Renal pelvis (tissue), 4 donors: ENCODE data around the gene GCNT1. TPM values are rescaled to one million over a fixed set of nuclear protein-coding genes. Genes with fewer than 3 reads are reported as not detected.
"Not testable (repeated sequence)": the region's sequence is repeated elsewhere in the genome, so short reads cannot be mapped to it uniquely, and the experiment has no call there.

ENCODE experiments used
- DNase-seq: peaks from one replicate; pipeline ENCODE4 v3.0.0-alpha.2; 2013
- polyA plus RNA-seq, 3 donors: library from polyadenylated mRNA; unstranded; fragments of 120-200 nt; gene quantifications; one replicate each; pipeline ENCODE4 v1.2.1, GENCODE V29; 2013; ENCODE audit not compliant: insufficient read length in 3 of 3

GCNT1 gene
- polyA plus RNA-seq, 3 donors = 3.7 to 5.6 (median 4.5) TPM

DNA sequence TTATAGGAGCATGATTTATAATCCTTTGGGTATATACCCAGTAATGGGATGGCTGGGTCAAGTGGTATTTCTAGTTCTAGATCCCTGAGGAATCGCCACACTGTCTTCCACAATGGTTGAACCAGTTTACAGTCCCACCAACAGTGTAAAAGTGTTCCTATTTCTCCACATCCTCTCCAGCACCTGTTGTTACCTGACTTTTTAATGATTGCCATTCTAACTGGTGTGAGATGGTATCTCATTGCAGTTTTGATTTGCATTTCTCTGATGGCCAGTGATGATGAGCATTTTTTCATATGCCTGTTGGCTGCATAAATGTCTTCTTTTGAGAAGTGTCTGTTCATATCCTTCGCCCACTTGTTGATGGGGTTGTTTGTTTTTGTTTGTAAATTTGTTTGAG lies 20.4 kb downstream of the GCNT1 start:
- not testable (repeated sequence) for DNase-seq

DNA sequence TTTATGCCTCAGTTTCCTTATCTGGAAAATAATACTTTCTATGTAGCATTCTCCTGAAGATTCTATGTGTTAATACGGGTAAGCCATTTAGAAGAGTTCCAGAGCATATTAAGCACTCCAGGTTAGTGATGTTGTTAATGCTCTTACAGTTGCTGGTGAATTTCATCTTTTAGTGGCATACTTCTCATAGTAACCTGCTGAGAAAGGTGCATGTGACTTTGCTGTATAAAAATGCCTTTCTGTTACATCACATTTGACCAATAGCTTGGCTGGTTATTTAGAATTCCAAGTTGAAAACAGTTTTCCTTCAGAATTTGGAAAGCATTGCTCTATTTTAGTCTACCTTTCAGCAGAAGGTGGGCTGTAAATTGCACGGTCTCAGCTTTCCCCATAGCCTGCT lies 27.2 kb downstream of the GCNT1 start:
- no peak for DNase-seq

DNA sequence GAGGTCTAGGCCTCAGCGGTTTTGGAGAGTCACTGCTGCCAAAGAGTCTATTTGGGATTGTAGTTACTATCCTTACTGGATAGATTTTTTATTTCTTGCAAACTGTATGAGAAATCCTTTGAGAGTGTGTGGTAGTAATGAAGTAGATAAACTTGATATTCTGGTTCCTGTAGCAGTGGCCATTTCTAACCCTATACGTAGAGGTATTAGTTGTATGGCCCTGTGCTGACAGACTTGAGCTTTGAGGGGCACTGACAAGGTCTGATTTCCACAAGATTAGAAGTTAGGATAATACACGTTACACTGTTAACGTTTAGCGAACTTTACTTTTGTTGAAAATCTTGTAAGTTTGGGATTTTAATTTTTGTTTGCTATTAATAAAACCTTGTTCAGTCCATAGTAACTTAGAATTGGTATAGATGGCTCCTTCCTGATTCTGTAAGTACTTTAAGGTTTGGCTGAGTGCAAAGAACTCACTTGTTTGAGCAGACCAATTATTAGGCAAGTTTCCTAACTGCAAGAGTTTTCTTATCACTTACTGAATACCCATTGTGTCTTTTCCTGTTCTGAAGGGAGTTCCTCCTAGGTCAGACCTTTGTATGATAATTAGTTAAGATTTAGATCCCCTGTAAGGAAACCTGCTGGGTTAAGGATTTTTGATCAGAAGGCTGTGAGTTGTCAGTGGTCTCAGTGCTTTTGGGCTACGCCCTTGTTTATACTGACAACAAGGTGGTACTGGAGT lies 31.4 kb downstream of the GCNT1 start:
- no peak for DNase-seq

DNA sequence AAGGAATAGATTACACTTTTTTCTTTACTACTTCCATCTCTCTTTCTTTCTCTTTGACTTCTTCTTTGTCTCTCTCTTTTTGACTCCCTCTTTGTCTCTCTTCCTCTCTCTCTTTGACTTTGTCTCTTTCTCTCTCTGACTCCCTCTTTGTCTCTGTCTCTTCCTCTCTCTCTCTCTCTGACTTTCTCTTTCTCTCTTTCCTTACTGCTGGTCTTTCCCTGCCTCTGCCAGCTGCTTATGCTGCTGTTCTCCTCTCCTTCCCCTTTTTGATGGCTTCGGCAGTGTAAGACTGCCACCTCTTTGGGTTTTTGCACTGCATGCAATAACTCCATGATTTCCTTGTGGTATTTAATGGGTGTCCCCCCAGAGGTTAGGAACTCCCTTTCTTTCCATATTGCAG lies 32.1 kb downstream of the GCNT1 start:
- DNase-seq = not testable (repeated sequence)

DNA sequence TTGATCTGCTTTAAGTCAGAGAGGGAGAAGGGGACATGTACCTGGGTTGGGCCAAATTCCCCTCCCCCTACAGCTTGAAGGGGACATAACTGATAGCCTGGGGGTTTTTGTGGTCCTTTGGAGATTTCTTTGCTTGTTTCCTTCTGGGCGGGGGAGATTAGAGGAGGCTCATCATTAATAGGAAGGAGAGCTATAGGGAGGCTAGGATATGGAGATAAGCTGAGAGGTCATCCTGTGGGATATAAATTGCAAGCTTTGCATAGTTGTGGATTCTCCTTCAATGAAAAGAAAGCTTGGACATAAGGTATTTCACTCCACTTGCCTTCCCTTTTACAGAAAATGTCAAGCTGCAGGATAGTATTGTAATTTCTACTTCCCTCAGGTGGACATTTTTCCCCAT lies 34.5 kb downstream of the GCNT1 start:
- not testable (repeated sequence) for DNase-seq

DNA sequence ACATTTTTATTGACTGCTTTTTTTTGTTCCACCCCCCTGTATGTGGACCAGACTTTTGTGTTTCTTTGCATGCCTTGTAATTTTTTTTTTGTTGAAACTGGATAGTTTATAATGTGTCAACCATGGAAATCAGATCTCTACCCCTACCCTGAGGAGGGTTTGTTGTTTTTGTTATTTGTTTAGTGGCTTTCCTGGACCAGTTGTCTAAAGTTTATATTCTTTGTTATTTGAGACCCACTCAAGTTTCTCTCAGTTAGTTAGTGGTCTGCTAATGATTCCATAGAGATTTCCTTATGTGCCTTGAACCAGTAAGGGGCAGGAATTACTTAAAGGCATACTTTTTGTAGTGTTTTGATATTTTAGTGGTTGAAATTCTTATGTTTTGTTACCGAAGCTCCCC lies 41.1 kb downstream of the GCNT1 start:
- no peak for DNase-seq

DNA sequence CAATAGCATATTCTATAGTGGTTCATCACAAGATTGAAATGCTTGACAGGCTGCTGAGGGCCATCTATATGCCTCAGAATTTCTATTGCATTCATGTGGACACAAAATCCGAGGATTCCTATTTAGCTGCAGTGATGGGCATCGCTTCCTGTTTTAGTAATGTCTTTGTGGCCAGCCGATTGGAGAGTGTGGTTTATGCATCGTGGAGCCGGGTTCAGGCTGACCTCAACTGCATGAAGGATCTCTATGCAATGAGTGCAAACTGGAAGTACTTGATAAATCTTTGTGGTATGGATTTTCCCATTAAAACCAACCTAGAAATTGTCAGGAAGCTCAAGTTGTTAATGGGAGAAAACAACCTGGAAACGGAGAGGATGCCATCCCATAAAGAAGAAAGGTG lies 43.8 kb downstream of the GCNT1 start:
- no peak for DNase-seq

DNA sequence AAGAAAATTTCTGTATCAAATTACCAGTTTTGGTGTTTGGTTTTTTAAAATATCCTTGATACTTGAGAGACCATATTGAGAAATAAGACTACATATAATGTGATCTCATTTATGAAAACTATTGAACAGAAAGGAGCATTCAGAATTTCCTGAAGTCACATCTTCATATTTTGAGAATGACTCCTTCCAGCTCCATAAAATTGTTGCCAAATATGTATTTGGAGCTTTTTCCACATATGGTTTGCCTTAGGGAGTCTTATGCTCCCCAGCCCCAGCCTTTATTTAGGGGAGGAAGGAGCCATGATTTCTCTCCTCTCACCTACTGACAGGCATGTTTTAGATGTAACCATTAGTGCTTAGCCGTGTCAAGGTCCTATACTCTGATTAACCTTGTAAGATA lies 51.1 kb downstream of the GCNT1 start:
- no peak for DNase-seq

DNA sequence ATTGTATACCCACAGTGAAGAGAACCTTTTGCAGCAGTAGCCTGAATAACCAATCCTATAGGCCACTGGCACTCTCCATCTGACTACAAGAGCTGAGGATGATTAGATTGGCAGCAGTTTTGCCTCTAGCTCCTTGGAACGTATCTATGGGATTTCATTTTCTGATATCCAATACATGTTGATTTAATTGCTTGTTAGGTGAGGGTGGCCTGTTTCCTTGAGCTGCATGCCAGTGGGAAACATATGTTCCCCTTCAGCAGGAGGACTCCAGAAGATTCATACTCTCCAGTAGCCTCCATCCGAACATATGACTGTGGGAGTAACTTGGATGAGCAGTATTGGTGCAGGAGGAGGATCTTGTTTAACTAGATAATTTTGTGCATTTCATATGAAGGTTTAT lies 51.5 kb downstream of the GCNT1 start:
- no peak for DNase-seq

DNA sequence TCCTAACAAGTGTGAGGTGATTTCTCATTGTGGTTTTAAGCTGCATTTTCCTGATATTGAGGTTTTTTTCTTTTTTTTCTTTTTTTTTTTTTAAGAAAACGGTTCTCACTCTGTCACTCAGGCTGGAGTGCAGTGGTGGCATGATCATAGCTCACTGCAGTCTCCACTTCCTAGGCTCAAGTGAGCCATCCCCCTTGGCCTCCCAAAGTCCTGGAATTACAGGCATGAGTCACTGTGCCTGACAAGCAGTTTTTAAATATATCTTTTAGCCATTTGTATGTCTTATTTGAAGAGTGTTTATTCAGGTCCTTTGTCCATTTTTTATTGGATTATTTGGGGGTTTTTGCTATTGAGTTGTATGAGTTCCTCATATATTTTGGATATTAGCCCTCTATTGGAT lies 53.8 kb downstream of the GCNT1 start:
- no peak for DNase-seq

DNA sequence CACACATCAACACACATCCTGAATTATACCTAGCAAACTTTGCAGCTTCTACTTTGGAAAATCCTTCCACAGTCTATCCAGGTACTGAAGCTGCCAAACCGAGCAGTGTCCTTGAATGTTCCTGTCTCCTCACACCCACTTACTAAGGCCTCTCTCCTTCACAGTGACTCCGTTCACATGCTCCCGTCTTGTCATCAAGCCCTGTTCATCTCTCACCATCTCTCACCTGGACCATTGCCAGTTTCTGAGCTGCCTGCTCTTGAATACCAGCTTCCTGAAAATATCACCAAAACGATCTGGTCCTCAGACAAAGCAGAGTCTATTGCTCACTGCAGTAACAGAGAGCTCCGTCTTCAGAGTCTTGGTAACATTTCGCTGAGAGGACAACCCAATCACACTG lies 57.4 kb downstream of the GCNT1 start:
- DNase-seq = no peak

DNA sequence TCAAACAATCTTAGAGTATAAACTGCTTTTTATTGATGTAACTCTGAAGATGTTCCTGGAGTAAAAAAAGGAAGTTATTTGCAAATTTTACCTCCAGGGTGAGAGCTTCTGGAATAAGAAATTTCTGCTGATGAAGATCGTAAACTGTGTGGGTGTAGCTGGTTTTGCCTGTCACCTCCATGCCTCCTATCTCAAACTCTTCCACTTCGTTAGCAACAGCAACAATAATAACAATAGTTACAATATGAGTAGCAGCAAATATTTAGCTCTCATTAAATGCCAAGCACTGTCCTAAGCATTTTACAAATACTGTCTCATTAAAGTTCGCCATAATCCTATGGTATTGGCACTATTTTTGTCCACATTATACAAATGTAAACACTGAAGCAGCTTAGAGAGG lies 57.9 kb downstream of the GCNT1 start:
- DNase-seq = no peak

DNA sequence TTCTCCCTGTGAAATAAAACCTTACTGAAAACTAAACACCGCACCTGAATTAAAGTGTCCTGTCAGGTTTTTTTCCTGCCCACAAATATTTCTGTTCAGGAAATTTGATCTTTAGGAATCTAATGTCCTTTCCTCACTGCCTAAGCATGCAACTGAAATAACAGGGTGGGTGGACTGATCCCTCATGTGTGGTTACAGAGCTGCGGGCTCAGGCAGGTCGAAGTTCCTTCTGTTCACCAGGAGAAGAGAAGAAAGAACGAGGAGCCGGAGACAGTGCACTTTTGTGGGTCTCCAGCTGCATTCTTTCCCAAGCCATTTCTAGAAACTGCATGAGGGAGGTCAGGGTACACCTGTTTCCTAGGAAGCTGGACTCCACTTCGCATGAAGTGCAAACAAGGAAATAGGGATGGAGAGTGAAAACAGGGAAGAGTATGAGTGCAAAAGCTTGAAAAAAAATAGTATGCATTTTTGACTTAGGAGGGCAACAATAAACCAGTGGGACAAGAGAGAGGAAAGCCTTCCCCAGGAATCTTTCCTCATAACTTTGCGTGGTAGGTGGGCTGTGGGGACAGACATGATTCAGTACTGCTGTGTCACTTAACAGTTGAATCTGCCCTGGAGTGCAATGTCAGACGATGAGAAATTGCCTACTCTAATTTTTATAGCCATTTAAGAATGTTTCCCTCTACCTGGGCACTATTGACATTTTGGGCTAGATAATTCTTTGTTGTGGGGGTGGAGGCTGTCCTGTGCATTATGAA lies 60.3 kb downstream of the GCNT1 start:
- no peak for DNase-seq

DNA sequence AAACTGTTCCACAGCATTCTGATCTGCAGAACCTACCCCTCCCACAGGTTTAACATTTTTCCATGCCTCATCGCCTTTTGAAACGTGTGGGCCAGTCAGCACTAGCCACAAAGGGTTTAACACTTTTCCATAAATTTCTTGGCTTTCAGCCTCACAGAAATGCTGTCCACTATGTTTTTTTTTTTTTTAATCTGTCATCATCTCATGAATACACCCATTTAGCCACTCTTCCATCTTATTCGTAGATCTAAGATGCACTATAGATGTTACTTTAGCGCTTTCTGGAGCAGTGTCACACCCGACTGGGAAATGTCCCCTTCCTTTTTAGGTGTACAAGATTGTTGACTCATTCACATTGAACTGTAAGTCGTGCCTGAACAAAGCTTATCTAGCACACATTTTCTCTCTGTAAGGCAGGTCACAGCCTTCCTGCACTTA lies 62.3 kb downstream of the GCNT1 start:
- no peak for DNase-seq

DNA sequence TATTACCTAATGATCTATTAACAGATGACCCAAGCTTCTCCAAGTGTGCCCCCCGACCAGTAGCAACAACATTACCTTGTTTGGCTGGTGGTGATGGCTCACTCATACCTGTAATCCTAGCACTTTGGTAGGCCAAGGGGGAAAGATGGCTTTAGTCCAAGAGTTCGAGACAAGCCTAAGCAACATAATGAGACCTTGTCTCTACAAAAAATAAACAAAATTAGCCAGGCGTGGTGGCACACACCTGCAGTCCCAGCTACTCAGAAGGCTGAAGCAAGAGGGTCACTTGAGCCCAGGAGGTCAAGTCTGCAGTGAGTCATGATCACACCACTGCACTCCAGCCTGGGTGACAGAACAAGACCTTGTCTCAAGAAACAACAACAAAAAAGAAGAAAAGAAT lies 62.9 kb downstream of the GCNT1 start:
- no peak for DNase-seq

DNA sequence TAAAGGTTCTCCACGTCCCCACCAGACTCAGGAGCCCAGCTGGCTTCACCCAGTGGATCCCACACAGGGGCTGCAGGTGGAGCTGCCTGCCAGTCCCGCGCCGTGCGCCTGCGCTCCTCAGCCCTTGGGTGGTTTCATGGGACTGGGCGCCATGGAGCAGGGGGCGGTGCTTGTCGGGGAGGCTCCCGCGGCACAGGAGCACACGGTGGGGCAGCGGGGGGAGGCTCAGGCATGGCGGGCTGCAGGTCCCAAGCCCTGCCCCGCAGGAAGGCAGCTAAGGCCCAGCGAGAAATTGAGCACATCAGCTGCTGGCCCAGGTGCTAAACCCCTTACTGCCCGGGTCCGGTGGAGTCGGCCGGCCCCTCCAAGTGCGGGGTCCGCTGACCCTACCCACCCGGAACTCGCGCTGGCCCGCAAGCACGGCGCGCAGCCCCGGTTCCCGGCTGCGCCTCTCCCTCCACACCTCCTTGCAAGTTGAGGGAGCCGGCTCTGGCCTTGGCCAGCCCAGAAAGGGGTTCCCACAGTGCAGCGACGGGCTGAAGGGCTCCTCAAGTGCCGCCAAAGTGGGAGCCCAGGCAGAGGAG lies 64.7 kb downstream of the GCNT1 start:
- DNase-seq = not testable (repeated sequence)

DNA sequence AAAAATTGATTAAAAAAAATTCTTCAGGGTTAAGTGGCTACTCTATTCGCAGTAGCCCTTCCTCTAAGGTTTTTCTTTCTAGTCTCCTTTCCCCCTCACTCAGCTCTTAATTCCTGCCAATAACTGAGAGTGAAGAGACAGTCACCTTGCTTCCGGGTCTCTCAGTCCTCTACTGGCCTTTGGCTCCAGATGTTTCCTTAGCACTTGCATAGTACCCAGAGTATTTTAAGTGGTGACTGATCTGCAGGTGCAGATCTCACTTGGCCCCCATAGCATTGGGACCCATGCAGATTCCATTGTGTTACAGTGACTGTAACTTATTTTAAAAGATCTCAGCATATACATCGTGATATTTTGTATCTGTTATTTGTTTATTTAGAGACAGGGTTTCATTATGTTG lies 66.2 kb downstream of the GCNT1 start:
- DNase-seq = no peak

DNA sequence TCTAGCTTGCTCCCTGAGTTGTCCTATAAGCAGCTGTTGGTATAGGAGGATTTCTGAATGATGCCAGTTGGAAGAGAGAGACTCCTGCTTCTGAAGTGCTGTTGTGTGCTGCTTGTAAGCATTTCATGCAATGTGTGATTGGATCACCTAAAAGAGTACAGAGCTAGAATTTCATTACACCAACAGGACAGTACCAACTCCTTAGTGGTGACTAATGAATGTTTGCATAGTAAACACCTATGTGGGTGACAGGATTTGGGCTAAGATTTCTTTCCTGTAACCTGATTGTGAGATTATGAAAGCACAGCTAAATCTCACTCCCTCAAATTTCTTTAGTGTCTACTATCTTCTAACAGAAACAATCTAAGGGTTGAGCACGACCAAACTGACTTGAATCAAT lies 67.0 kb downstream of the GCNT1 start:
- DNase-seq = no peak

DNA sequence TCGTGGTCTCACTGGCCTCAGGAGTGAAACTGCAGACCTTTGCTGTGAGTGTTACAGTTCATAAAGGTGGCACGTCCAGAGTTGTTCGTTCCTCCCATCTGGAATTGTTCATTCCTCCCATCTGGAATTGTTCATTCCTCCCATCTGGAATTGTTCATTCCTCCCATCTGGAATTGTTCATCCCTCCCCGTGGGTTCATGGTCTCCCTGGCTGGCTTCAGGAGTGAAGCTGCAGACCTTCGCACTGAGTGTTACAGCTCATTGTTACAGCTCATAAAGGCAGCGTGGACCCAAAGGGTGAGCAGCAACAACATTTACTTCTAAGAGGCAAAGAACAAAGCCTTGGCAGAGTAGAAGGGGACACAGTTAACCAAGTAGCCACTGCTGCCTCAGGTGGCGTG lies 69.1 kb downstream of the GCNT1 start:
- no peak for DNase-seq

DNA sequence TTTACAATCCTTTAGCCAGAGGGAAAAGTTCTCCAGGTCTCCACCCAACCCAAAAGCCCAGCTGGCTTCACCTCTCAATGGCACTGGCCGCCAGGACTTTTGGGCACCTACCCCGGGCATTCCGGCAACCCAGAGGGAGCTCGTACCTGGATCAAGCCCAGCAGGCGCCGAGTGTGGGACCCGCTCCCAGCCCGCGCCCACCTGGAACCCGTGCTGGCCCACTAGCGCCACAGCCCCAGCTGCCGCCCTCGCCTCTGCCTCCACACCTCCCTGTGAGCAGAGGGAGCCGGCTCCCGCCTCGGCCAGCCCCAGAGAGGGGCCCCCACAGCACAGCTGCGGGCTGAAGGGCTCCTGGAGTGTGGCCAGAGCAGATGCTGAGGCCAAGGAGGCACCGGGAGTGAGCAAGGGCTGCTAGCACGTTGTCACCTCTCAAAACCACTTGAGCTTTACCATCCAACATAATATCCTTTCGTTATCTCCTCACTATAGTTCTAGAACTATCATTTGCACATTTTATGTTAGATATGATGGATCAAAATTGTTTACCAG lies 69.7 kb downstream of the GCNT1 start:
- no peak for DNase-seq

DNA sequence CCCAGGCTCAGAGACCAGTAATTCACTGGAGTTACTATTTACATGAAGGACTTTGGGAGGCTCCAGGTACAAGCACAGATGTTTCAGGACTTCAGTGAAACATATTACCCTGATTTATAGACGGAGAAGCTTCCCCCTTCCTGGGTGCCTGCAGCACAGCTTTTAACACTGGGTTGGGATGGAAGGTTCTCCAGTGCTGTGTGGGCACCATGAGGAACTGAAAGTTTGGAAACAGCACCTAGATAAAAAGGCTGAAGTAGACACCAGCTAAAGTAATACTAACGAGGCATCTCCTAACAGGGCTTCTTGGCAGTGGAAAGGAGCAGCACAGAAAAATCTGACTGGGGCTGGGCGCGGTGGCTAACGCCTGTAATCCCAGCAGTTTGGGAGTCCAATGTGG lies 70.7 kb downstream of the GCNT1 start:
- no peak for DNase-seq

DNA sequence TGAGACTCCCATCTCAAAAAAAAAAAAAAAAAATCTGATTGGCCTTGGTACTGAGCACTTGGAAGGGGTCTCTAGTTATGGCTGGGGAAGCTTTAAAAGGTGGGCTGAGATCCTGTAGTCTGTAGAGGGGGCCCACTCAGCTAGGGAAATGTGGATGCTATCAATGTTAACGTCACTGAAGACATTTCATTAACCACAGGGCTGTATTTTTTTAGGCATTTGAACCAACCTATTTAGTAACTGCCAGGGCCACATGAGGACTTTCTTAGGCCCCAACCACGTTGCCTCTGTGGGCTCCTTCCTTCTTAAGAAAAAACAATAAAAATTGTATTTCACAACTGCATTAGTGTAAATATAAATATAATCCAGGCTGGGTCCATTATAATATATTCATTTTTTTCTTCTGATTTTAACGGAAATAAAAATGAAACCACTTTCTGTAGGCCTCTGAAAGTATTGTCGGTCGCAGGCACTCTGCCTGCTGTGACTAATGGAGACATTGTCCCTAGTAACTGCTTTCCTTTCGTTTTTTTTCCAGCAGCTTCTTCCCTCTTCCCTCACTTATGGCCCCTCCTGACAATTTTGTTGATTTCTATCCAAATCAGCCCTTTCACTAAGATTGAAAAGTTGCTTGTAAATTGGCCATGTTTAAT lies 71.6 kb downstream of the GCNT1 start:
- DNase-seq = no peak
